SU-DHL-6 (cell line): ENCODE results near the gene RSPRY1.

Experiments
- H2AFZ ChIP-seq: fragments of 200-600 bp; sonication (generic); 2 replicates; pipeline ENCODE4 v1.6.1; 2014; ENCODE audit warnings: low read depth, mild to moderate bottlenecking, moderate library complexity, mixed read lengths, antibody characterized with exemption, low read length; ENCODE audit not compliant: severe bottlenecking
- H3F3A ChIP-seq: fragments of 200-600 bp; shearing (Covaris generic); 2 replicates; pipeline ENCODE4 v1.6.0; 2016; ENCODE audit warnings: antibody characterized with exemption, mild to moderate bottlenecking; ENCODE audit not compliant: insufficient read depth
- H3K27ac ChIP-seq: fragments of 200-600 bp; sonication (generic); 2 replicates; pipeline ENCODE4 v1.5.1; 2016; ENCODE audit warnings: low read depth, mild to moderate bottlenecking, low read length, moderate library complexity, mixed read lengths
- H3K27me3 ChIP-seq: fragments of 200-600 bp; sonication (generic), shearing (Covaris generic); 2 replicates; pipeline ENCODE4 v1.6.0; 2014; ENCODE audit warnings: mild to moderate bottlenecking, low read length
- H3K36me3 ChIP-seq: fragments of 200-600 bp; sonication (generic); 2 replicates; pipeline ENCODE4 v1.6.1; 2014; ENCODE audit warnings: mild to moderate bottlenecking, low read length, mixed read lengths
- H3K4me2 ChIP-seq: fragments of 300-600, 200-600 bp; shearing (Covaris generic), sonication (generic); 2 replicates; pipeline ENCODE4 v1.6.0; 2014; ENCODE audit warnings: low read length, low read depth, mild to moderate bottlenecking; ENCODE audit not compliant: poor library complexity, severe bottlenecking
- H3K4me3 ChIP-seq: fragments of 200-600 bp; sonication (generic); 2 replicates; pipeline ENCODE4 v1.5.1; 2014; ENCODE audit warnings: antibody characterized with exemption, low read length, mild to moderate bottlenecking, mixed read lengths; ENCODE audit not compliant: insufficient read depth, poor library complexity, severe bottlenecking
- H3K79me2 ChIP-seq: fragments of 200-600 bp; sonication (generic); 2 replicates; pipeline ENCODE4 v1.6.1; 2014; ENCODE audit warnings: mild to moderate bottlenecking, low read length, moderate library complexity; ENCODE audit not compliant: insufficient read depth
- H3K9ac ChIP-seq: fragments of 200-600 bp; sonication (generic); 2 replicates; pipeline ENCODE4 v1.7.0; 2014; ENCODE audit warnings: mild to moderate bottlenecking, low read length
- H3K9me2 ChIP-seq: fragments of 200-600 bp; sonication (generic); replicated peaks from 2 replicates; pipeline ENCODE4 v1.6.1; 2014; ENCODE audit warnings: low read length; ENCODE audit not compliant: insufficient read depth
- H3K9me3 ChIP-seq: fragments of 200-600 bp; sonication (generic); 2 replicates; pipeline ENCODE4 v1.6.1; 2014; ENCODE audit warnings: low read length, mixed read lengths; ENCODE audit not compliant: insufficient read depth
- H4K20me1 ChIP-seq: fragments of 200-600 bp; sonication (generic); 2 replicates; pipeline ENCODE4 v1.6.1; 2014; ENCODE audit warnings: low read depth, mild to moderate bottlenecking, antibody characterized with exemption, low read length, moderate library complexity, mixed read lengths
- EZH2phosphoT487 ChIP-seq: fragments of 200-600 bp; sonication (generic), shearing (Covaris generic); conservative IDR thresholded peaks from 2 replicates; pipeline ENCODE4 v1.6.1; 2018; ENCODE audit warnings: mild to moderate bottlenecking, antibody characterized with exemption, low read length, moderate library complexity, mixed read lengths
- TF ChIP-seq, protein P1 (sequence below): fragments of 200-600 bp; sonication (generic); IDR thresholded peaks from one replicate; pipeline ENCODE4 v1.5.1; 2017; ENCODE audit warnings: antibody characterized with exemption, mild to moderate bottlenecking, low read length, moderate library complexity; ENCODE audit not compliant: insufficient read depth, poor library complexity, severe bottlenecking

RSPRY1 gene

DNA sequence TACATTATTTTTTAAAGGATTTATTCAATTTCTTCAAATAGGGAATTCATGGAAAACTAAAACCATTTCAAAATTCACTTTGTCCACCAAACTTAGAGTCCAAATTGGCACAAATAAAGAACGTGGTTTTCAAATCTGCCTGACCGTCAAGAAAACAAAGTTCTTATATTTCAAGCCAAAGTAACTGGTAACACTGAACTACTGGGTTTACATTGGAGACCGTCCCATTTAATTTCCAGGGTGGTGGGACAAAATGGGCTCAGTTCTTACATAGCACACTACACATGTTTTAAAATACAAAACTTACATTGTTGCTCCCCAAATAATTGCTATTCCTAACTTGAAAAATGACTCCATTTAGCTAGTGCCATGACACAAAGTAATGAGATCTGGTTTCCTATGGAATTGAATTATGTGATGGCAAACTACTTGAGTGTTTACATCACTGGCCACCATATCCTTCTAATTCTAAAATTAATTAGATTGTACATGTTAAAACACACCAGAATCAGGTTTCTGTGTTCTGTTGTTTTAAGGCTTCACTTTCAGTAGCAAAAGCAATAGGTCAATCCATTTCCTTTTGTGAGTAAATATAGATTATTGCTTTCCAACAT is 6.8 kb upstream of the RSPRY1 start:
- Histone ChIP-seq H3K36me3 (0 out of 2 replicates have a peak, but pooled peaks cover 3% of the 10 kb centered on the region), H3K79me2 (peaks cover 78% of the 10 kb centered on the region), H3K9me3 (no peaks in the 10 kb centered on the region), H3K4me2 (no peak overlapping the region), H4K20me1 (peaks cover 6% of the 10 kb centered on the region; the same call in 1 of the 2 replicates), H3K4me3 (no peak overlapping the region), H3K9me2 (no peaks in the 10 kb centered on the region), H3K27ac (no peak overlapping the region), H3K9ac (no peak overlapping the region), H3K27me3 (no peaks in the 10 kb centered on the region), H3F3A (0 out of 2 replicates have a peak, but pooled peaks cover 4% of the 10 kb centered on the region), H2AFZ (no peak overlapping the region)
- TF ChIP-seq, protein P1, sequence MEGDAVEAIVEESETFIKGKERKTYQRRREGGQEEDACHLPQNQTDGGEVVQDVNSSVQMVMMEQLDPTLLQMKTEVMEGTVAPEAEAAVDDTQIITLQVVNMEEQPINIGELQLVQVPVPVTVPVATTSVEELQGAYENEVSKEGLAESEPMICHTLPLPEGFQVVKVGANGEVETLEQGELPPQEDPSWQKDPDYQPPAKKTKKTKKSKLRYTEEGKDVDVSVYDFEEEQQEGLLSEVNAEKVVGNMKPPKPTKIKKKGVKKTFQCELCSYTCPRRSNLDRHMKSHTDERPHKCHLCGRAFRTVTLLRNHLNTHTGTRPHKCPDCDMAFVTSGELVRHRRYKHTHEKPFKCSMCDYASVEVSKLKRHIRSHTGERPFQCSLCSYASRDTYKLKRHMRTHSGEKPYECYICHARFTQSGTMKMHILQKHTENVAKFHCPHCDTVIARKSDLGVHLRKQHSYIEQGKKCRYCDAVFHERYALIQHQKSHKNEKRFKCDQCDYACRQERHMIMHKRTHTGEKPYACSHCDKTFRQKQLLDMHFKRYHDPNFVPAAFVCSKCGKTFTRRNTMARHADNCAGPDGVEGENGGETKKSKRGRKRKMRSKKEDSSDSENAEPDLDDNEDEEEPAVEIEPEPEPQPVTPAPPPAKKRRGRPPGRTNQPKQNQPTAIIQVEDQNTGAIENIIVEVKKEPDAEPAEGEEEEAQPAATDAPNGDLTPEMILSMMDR, result no peak
- no peak for TF ChIP-seq EZH2phosphoT487

DNA sequence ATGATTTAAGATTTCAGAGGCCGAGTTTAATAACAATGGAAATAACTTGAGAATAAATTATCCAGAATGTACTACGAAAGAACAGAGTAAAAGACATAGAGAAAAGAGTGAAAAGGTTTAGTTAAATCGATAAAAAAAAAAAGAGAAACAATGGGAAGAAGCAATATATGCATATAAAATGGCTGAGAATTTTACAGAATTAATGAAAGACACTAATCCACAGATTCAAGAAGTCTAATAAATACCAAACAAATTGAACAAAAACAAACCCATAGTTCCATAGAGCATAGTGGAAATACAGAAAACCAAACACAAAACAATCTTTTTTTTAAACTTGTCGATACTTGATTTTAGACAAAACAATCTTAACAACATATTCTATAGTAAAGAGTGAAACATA is 2.0 kb upstream of the RSPRY1 start:
- Histone ChIP-seq H3K36me3 (no peaks in the 10 kb centered on the region), H2AFZ (no peak overlapping the region), H4K20me1 (peaks cover 6% of the 10 kb centered on the region; the same call in 1 of the 2 replicates), H3K27ac (no peak overlapping the region), H3F3A (no peaks in the 10 kb centered on the region), H3K27me3 (no peaks in the 10 kb centered on the region), H3K4me3 (peak overlapping the region; percentile 73), H3K9ac (peak overlapping the region; percentile 90), H3K9me2 (no peaks in the 10 kb centered on the region), H3K79me2 (peaks cover 89% of the 10 kb centered on the region), H3K4me2 (peak overlapping the region; percentile 86), H3K9me3 (no peaks in the 10 kb centered on the region)
- no peak for TF ChIP-seq EZH2phosphoT487
- TF ChIP-seq, protein P1, result no peak

DNA sequence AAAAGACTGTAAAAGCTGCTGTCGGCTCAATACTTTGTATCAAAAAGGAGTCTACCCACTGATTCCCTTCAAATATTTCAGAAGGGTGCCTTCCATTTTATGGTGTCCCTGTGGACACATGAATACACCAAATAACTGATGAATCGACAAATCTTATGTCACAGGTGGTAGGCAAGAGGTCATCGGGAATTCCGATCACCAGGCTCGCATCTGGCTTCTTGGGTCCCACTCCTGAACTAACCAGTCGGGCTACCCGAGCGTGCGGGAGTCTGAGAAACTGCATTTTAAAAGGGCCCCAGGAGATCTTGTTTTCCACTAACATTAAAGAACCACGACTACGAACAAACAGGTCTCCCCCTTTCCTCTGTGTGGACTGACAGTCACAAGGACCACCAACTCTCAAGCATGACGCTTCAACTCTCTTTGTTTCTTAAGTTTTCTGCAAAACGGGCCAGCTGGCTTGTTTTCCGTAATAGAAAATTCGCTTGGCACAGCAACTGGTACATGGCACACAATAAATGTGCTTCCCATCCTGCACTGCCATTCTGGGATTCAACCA is 1.2 kb upstream of the RSPRY1 start:
- Histone ChIP-seq H3K9me2 (no peaks in the 10 kb centered on the region), H3K27ac (peak overlapping the region; percentile 63), H4K20me1 (peaks cover under 1% of the 10 kb centered on the region; the same call in 1 of the 2 replicates), H2AFZ (peak overlapping the region; percentile 64), H3K36me3 (no peaks in the 10 kb centered on the region), H3F3A (no peaks in the 10 kb centered on the region), H3K27me3 (no peaks in the 10 kb centered on the region), H3K79me2 (peaks cover 89% of the 10 kb centered on the region), H3K9me3 (no peaks in the 10 kb centered on the region), H3K9ac (peak overlapping the region; percentile 90), H3K4me3 (peak overlapping the region; percentile 73), H3K4me2 (peak overlapping the region; percentile 86)
- TF ChIP-seq EZH2phosphoT487, result no peak
- TF ChIP-seq, protein P1, result no peak
